ENCODE results near the gene HOXD11.

The HOXD11 gene

DNA sequence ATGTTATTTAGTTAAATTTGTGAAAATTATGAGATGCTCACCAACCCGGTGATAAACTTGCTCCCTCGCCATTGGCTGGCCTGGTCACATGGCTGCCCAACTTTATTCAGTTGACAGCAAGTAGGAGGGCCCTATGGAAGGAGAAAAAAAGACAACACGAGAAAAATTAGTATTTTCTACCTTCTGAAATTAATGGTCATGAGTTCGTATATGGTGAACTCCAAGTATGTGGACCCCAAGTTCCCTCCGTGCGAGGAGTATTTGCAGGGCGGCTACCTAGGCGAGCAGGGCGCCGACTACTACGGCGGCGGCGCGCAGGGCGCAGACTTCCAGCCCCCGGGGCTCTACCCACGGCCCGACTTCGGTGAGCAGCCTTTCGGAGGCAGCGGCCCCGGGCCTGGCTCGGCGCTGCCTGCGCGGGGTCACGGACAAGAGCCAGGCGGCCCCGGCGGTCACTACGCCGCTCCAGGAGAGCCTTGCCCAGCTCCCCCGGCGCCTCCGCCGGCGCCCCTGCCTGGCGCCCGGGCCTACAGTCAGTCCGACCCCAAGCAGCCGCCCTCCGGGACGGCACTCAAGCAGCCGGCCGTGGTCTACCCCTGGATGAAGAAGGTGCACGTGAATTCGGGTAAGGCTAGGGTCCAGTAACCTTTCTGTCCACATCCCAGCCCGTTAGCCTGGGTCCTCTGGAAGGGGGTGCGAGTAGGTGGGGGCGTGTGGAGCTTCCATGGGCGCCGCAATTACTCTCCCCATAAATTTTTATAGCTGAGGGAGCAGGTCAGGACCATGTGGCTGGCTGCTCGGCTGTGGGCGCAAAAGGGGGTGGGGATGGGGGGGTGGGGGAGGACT is 44.6 kb downstream of the HOXD11 start, which contains the start of gene HOXD4:
Gene HOXD4 (plus strand): TSS at position 109 of the 846 bp plus-strand sequence. CDS start 84 bp downstream, at position 193.
- DNase-seq: no peak

DNA sequence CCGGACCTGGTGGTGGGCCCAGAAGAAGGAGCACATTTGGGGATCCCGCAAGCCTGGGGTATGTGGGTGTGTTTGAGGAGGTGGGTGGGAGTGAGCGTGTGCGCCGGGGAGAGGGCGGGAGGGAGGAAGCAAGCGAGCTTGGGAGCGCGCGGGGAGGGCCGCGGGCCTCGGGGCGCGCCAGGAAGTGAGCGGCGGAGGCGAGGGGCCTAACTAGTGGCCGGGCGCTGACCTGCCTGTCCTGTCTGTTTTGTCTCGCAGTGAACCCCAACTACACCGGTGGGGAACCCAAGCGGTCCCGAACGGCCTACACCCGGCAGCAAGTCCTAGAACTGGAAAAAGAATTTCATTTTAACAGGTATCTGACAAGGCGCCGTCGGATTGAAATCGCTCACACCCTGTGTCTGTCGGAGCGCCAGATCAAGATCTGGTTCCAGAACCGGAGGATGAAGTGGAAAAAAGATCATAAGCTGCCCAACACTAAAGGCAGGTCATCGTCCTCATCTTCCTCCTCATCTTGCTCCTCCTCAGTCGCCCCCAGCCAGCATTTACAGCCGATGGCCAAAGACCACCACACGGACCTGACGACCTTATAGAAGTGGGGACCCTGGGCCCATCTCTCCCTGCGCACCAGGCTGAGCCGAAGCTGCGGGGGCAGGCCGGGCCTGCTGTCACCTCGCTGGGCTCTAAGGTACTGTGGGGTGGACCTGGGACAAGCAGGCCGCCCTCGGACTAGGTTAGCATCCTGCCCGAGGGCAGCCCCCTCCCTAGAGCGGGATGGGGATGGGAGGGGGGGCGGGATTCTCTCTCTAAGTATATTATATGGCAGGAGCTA is 45.5 kb downstream of the HOXD11 start:
- DNase-seq: no peak

DNA sequence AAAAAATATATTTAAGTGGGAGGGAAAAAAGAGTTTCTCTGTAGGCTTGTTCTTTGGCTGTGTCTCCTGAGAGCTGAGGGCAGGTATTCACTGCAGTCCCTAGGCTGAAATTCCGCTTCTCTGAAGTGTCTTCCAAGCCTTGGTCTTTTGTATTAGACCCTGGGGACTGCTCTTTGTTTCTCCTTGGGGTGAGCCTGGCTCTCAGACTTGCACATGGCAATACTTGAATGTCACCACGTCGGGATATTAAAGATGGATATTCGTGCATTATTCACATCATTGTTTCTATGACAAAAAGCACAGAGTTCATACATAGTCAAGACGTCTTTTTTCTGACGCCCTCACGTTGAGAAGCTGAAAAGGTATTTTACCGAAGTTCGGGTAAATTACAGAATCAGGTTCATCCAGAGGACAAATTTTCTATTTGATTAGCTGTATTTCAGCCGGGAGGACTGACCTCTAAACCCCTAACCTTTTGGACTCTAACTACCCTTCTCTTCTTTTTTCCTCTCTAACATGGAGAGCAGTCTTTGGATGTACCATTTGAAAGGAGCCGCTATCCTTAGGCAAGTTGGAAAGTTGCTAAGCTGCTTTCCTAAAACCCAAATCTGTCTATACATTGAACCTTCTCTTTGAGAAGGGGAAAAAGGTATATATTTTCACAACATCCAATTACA is 47.6 kb downstream of the HOXD11 start:
- no peak for DNase-seq

DNA sequence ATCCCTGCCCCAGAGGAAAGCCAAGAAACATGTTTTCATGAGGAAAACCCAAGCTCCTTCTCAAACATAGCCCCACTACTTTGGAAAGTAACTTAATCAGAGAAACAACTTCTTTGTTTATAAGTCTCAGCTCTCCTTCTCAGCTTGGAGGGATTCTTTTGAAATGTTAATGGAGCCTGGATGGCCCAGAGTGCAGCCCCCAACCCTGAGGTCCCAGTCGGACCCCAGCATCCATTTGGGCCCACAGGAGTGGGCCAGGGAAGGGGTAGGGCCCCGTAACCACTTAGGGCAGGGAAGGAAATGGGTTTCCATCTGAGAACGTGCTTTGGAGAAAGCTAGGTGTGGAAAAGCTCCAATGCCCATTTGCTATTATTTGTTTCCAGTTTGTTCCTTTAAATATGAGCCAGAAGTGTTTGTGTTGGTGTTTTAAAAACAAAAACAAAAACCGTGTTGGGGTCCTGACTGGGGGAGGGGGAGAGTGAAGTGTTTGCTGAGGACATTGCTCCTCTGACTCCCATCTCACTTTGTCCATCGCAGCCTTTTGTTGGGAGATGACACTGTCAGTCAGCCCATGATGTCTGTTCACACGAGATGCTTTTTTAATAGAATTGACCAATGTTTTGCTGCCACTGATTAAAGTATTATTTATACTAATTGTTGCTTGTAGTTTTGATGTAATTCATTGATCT is 48.4 kb downstream of the HOXD11 start:
- no peak for DNase-seq

DNA sequence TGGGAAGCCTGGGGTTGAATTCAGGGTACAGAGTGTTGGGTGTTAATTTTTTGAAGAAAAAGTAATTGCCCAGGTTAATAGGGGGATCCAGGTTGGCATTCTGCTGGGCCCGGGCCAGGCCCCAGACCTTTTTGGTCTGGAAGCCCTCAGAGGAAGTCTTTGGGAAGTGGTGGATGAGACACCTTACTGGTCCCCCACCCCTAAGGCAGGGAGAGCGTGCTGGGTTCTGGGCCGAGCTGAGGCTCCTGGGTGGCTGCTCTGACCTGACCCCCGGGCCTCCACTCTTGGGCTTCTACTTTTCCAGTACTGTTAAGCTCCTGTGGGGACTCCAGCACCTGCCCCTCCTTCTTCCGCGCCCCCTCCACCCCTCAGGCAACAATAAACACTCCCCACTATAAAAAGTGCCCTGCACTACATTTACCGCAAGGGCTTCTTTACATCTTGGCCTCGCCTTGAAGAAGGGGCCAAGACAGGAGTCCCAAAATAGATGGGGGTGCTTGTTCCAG is 49.3 kb downstream of the HOXD11 start:
- DNase-seq: no peak

DNA sequence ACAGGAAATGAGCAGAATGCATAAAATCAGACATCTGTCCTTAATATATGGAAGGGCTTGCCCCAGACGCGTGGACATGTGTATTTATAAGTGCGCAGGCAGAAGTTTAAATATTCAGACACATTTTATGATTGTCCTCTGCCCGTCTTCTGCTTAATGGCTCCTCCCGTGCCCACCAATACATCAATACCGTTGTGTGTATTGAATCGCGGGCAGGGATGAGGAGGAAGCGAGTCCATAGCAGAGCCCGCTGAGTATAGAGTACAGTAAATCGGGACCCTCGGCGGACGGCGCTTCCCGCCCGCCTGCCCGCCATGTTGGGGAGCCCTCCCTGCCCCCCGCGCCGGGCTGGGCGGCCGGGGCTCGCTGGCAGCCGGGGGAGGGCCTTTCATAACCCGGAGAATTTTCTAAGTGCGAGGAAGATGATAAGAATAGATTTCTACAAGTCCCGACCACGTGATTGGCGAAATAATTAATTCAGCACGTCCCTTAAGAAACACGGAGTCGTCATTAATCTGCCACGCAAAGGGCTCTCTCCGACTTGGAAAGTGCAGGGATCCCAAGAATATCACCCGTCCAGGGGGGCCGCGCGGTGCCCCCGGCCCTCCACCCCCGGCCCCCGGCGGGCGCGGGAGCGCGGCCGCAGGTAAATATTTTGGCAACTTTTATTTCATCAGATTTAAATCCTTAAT is 49.9 kb downstream of the HOXD11 start, which contains the start of gene HOXD3:
Gene HOXD3 (plus strand): TSS at position 501 of the 692 bp plus-strand sequence. CDS start 11,808 bp downstream, outside the sequence.
- DNase-seq: peak; percentile 61

DNA sequence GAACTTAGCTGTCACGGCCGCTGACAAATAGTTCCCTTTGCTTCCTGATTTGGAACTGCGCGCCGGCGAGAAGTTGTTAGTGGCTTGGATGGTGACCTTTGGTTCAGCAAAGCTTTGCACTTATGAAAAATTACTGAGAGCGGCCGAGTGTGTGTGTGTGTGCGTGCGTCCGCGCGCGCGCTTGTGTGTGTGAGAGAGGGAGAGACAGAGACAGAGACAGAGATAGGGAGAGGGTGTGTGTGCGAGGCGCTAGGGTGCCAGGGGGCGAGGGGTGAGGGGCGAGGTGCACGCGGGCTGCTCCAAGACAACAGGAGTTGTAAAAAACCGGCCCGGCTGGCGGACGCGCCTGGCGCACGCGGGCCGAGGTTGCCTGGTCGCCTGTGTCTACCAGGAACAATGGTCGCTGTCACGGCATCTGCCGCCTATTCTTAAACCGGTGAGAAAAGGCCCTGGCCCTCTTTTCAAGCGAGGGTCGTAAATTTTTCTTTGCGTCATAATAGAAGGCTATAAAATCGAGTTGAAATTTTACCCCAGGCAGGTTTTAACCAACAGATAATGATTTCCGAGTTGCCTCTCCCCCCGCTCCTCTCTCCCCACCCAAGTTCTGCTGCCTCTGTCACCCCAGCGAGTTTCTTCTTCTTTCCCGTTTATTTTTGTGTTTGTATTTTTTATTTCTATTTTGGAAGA is 50.6 kb downstream of the HOXD11 start:
- no peak for DNase-seq

DNA sequence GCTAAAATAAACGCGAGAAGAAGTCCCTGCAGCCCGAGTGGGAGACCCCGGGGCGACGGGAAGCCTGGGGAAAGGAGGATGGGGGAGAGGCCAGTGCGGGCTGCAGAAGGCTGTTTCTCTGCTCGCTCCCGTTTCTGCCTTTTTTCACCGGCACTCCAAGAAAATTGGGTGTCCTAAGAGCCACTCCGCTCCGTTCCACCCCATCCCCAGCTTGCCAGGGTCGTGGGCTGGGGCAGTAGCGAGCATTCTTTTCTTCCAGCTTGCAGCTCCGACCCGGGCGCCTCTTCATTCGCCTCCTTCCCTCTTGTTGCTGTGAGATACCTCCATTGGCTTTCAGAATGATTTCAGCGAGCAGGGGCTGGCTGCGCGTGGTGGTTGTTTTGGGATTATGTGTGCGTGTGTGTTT is 51.1 kb downstream of the HOXD11 start:
- DNase-seq: peak; percentile 54

DNA sequence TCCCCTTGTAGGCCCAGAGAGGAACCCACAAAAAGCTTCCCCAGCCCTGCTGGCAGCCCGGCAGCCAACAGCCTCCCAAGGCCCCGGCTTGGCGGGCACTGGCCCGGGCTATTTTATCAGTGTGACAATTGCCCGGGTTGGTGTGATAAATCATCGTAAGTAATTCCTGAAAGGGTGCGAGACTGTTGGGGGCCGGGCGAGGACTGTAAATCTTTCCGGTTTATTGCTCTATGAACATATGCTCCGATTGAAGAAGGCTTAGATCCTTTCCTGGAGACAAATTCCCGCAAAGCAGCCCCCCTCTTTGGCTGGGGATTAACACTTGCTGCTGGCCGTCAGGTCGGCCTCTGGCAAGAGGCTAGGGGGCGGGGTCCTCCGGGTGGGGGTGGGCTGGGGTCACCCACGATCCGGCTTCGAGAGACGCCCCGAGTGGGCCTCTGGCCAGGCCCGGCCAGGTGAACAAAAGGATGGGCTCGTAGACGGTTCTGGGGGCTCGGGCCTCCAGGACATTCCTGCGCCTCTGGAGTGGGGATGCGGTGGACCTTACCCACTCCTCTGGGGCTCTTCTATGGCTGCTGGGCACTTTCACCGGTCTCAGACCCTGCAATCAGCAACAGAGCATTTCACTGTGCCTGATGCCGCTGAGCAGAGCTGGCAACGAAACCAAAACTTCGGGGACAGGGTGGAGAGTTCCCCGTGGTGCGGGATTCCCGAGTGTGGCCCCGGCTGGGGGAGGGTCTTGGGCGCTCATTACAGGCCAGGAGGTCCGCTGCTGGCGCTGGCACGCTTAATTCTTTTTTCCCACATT is 52.0 kb downstream of the HOXD11 start:
- peak; percentile 86 for DNase-seq
